HG03175 (cell line): ENCODE data around the gene KLF15.

Source experiments
- ATAC-seq: cut with Tn5 transposase; IDR thresholded peaks from one replicate; pipeline ENCODE4 v1.9.1; 2021; ENCODE audit warnings: mild to moderate bottlenecking, moderate library complexity; ENCODE audit not compliant: unreplicated experiment

KLF15 gene

DNA sequence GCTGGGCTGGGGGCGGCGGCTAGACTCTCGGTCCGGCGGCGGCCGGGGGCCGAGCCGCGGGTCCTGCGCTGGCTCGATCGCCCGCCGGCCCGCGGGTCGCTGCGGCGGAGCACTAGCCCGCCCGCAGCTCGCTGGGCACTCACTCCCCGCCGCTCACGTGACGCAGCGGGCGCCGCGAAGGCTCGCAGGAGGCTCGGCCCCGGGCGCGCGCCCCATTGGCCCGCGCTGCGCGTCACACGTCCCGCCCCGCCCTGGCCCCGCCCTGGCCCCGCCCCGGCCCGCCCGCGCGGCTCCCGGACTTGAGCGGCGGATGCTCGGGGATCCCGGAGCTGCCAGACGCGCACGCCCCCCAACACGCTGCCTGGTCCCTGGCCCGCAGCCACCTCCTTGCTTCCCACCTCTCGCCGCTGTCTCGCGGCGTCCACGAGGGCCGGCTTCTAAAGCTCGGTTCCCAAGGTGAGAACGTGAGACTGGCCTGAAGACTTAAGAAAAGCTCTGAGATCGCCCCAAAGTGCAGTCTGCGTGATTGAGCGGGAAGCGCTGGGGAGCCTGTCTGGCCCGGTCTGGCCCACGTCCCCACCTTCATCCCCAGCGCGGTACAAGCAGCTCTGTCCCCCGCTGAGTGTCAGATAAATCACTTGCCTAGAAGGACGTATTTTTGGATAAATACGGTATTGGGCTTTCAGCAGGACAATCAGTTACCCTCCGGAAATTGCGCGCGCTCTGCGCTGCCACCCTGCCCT, at the start of gene KLF15:
KLF15 (minus strand) TSS at position 114 of the 743 bp plus-strand sequence. CDS start 4,486 bp downstream, outside the sequence.
- peak; percentile 88 for ATAC-seq

DNA sequence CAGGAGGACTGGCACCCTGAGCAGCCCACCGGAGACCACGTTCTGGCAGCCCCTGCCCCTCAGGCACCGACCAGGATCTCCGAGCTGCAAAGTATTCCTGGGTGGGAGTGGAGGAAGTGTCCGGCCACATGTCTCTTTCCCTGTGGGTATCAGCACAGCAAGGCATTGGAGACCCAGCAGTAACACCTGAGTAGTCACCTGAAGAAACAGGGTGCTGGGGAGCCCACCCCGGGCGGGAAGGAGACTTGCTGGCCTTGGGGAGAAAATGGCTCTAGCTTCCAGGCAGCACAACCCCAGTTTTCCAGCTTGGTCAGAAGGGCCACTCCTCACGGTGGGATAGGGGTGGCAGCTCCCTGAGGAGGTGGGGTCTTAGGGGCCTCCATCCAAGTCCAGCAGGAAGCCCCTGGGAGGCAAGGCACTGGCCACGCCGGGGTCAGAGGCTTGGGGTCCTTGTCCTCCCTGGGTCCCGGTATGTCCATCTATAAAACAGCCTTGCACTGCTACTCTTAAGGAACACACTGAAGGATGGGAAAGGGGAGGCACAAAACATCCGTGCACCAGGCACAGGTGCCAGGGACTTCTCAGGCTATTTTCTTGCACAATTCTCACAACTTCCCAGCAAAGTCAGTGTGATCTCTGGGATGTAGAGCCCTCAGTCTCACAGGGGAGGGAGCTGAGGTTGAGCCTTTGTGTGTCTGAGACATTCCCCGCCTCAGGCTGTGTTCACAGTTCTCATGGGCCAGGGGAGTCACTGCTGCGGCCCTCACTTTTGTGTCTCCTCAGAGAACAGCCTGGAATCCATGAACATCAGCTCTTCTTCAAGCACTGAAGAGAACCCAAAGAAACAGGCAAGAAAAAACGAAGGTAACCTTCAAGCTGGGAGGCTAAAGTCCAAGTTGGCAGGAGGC, 49.4 kb upstream of the KLF15 start:
- no peak for ATAC-seq

DNA sequence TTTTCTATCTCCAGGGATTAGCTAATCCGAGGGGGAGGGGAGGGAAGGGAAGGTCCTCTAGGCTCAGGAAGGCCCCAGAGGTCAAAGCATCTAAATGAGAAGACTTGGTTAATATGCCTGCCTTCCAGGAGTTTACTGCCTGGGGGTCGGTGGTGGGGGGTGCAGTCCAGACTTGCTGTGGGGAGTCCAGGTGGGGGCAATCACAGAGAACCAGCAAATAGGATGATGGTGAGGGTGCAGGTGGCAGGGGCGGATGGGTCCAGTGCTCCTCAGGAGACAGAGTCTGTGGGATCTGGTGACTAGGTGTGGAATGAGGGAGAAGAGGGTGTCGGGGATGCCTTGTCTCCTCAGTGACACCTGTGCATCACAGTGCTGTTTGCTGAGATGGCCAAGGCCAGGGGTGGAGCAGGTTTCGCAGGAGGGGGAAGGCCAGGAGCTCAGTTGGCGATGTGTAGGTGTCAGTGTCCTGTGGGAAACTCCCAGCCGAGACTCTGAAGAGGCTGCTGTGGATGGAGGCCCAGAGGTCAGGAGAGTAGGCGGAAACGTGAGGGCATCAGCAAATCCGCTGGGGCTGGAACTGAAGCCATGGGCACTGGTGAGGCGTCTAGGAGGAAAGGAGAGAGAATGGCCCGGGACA, 45.6 kb upstream of the KLF15 start:
- ATAC-seq: no peak

DNA sequence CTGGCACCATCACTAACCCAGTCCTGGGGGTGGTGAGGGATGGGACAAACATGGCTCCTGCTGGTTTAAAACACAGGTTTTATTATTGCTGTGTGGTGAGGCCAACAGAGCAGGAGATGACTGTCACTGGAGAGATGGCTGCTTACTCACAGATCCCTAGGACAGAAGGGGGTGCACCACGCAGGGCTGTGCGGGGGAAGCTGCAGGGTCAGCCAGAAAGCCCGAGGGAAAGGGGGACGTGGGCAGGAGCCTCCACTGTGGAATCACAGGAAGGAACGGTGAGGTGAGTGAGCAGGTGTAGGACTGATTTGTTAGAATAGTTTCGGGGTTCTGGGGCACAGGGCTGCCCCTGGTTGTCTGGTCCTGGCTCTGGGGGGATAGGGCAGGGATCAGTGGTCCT, 45.0 kb upstream of the KLF15 start:
- ATAC-seq: no peak

DNA sequence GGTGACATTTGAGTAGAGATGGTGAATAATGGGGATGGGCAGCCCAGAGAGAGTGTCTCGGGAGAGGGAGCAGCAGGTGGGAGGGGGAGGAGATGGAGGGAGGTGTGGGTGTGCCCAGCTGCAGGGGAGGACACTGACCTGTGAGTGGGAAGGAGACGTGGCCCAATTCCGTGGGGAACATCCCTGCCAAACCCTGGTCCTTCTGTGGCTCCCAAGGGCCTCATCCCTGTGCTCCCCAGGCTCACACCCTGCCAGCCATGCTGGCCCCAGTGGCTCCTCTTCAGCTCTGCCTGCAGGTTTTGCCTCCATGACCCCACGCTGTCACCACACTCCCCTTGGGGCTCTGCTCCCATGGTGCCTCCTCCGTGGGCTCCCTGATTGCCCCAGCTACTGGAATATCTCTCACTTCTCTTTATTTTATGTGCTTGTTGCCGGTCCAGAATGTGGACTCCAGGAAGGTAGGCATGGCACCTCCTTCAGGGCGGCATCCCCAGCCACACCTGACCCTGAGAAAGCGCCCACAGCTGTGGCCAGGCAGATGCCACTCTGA, 44.5 kb upstream of the KLF15 start:
- no peak for ATAC-seq

DNA sequence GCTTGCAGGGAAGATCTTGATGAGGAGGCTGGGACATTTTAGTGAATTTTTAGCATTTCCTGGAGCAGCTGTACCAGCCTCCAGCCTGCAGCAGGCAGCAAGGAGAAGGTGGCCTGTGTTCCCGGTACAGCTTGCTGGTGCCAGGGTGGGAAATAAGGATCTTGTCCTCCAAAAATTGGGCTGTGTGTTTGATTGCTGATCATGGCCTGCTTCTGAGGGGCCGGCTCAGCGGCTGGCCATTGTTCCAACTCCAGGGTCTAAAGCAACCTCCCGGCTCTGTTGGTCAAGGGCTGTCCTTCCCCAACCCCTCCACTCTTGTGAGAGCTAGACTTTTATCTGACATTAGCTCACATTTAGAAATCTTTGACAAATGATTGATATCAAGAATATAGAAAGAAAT, 42.5 kb upstream of the KLF15 start:
- ATAC-seq: no peak

DNA sequence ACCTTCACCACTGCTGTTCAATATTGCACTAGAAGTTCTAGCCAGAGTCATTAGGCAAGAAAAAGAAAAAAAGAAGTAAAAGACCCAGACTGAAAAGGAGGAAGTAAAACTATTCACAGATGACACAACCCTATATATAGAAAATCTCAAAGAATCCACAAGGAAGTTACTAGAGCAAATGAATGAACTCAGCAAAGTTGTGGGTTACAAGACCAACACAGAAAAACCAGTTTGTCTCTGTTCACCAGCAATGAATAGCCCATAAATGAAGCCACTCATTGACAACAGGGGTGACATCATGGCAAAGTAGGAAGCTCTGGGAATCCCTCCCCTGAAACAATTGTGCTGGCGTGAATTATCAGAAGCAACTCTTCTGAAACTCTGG, 42.1 kb upstream of the KLF15 start:
- ATAC-seq: peak; percentile 60

DNA sequence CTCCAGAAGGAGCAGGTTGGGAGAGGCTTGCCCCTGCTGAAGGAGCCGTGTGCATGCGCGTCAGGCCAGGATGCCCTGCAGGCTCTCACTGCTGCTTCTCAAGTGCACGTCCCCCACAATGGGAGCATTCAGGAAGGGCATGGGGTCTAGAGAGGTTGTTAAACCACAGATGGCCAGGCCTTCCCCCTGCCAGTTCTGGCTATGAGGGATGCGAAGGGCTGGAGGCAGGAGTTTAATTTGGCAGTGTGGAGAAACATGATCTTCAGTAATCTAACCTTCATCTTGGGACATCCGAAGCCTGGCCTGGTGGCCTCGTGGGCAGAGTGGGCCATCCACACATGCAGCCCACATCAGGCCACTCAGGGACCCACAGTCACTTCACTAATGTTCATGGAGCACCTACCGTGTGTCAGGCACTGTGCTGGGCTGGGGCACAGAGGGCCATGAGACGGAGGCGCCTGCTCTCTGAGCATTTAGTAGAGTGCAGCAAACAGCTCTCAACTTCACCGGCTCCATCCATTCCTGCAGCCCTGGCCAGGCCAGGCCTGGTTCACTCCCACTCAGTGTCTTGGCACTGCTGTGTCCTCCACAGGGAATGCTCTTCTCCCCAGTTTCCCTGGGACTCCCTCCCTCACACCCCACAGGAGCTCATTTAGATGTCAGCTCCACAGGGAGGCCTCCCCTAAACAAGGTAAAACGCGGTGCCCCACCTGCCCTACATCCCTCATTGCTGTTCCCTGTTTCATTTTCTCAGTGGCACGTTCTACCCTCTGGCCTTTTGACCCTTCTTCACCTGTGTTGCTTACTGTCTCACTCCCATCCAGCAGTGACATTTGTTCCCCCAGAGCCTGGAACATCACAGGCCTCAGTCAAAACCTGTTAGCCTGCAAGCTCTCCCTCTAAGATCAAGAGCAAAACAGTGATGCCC, 41.5 kb upstream of the KLF15 start:
- no peak for ATAC-seq

DNA sequence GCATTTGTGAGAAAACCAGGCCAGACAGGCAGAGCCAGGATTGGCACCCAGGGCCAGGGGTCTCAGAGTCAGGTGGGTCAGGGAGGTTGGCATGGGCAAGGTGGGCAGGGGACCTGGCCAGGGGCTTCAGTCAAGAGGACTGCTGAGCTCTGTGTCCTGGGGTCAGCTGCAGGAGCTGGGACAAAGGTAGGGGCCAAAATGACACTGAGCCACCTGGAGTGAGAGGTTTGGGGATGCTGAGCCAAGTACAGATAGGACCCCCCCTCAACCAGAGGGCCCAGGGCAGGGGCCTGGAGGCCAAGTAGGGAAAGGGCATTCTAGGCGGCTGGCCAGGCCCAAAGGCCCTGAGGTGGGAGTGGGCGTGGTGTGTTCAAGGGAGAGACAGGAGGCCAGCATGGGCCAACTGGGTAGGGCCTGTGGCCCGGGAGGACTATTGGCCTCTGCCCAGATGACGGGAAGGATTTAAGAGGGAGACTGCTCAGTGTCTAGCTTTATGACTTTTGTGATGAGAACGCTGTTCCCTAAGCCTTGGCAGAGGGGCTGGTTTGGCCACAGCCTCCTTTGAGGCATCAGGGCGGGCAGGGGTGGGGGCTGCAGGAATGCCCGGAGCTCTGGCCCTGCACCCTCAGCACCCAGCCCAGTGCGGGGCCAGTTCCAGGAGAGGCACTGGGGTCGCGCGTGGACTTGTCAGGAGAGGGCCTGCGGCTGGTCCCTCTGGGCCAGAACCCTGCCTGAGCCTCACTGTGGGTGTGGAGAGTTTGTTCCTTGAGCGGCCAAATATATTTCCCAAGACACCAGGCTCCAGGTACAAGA, 40.6 kb upstream of the KLF15 start:
- ATAC-seq: no peak

DNA sequence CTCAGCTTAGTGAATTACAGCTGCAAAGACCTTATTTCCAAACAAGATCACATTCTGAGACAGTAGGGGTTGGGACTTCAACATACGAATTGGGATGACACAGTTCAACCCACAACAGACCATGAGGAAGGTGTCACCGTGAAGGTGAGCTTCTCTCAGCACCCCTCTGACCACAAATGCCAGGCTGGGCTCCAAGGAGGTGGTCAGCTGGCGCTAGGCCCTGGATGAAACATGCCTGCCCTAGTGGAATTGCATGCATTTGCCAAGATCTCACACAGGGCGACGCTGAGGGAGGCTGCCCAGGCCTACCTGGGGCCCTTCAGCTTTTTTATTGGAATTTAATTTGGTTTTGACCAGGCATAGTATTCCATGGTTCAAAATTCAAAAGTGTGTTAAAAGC, 39.3 kb upstream of the KLF15 start:
- no peak for ATAC-seq

DNA sequence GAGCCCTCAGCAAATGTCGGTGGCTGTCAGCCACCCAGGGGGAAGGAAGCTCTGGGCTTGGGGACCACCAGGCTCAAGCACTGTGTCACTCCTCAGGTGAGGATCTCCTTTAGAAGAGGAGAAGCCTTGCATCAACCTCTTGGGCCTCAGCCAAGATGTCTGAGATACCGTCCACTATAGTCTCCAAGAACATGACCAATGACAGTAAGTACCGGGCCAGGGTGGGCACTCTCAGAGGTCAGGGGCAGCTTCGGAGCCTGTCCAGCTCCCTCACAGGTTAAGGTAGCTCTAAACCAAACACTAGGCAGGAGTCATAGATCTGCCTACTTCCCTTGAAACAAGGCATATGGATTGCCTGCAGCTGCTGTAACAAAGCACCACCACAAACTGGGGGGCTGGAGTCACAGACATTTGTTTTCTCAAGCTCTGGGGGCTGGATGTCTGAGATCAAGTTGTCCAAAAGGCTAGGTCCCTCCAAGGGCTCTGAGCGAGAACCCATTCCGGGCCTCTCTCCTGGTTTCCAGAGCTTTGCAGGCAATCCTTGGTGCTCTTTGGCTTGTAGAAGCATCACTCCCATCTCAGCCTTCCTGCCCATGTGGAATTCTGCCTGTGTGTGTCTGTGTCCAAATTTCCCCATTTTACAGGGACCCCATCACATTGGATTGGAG, 38.8 kb upstream of the KLF15 start:
- ATAC-seq: no peak

DNA sequence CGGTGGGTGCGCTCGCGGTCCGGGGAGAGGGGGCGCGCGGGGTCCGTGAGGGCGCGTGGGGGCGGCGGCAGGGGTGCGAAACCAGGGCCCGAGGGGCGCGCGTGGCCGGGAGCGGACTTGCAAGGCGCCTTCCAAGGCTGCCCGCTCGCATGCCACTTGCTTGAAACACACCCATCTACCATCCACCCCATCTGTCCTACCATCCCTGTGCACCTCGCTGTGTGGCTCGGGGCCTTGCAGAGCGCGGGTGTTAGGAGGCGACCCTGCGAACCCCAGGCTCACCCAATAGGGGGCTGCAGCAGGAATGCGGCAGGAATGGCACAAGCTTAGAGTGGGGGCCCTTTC, 37.7 kb upstream of the KLF15 start:
- ATAC-seq: no peak

DNA sequence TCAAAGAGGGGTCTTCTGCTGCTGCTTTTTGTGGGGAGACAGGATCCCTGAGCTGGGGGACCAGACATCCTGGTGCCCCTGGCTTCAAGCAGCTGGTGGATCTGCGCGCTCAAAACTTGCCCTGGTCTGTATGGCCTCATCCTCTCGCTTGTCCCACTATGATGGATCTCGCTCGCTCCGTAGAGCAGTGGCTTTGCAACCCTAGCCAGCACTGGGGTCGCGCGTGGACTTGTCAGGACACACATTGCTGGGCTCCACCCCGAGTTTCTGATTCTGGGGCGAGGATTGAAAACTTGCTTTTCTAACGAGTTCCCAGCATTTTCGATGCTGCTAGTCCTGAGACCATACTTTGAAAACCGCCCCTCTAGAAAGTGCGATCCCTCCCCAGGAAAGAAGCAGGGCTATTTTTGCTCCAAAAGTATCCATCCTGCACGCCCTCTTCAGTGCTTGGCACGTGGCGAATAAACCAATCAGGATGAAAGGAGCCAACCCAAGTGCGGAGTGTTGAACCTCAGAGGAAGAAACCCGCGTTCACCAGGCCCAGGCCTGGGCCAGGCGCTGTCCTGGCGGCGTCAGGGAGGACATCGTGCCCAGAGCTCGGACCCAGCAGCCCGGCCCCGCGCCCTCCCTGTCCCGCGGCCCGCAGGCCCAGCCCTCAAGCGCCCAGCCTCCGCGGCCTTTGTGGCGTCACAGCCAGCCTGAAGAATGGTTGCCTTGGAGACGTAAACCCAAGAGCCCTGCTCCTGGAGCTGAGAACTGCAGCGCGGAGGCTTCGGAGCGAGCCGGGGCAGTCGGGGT, 37.2 kb upstream of the KLF15 start, which contains the start of gene CFAP100:
CFAP100 (plus strand) TSS at position 731 of the 798 bp plus-strand sequence. CDS start 1,092 bp downstream, outside the sequence.
- no peak for ATAC-seq

DNA sequence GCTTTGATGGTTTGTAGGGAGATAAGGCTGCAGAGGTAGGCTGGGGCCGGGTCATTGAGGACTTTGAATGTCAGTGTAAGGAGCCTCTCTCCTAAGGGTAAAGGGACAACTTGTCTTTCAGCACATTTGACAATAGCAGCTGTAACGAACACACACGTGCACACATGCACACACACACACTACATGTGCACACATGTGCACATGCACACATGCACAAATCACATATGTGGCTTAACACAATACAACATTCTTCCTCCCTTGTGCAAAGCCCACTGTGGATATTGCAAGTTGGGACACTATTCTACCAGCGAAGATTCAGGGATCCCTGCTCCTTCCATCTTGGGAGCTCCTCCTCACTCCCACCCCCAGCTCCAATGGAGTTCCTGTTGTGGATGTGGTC, 36.4 kb upstream of the KLF15 start:
- no peak for ATAC-seq

DNA sequence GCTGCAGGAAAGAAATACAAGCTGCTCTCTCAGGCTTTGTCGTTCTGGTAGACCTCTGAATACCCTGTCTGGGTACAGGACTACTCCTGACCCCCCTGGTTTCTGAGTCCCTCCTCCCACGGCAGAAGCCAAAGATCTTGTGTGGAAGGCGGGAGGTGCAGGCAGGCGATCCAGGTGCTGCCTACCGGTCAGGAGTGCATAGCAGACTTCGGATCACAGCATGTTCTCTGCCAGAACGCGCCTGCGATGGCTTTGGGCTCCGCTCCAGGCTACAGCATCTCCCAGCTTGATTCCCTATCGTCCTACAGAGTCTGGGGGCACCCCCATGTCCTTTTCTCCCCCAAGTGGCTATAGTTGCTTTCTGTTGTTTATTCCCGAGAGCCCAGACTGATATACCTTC, 35.0 kb upstream of the KLF15 start:
- ATAC-seq: no peak

DNA sequence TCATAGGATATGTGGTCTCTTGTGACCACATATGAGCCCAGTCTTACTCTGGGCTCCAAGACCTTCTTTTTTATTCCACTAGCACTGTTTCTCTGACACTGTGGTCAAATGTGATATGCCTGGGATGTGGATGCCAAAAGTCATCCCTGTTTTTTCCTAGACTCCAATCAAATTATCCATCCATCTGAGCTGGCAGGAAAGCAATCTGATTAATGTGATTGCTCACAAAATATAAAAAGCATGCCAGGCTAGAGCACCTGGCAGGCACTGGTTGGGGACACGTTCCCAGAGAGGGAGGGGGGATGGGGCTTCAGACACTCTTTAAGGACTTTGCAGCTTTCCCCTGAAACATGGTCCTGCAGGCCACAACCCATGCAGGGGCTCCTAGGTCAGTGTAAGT, 34.4 kb upstream of the KLF15 start:
- no peak for ATAC-seq

DNA sequence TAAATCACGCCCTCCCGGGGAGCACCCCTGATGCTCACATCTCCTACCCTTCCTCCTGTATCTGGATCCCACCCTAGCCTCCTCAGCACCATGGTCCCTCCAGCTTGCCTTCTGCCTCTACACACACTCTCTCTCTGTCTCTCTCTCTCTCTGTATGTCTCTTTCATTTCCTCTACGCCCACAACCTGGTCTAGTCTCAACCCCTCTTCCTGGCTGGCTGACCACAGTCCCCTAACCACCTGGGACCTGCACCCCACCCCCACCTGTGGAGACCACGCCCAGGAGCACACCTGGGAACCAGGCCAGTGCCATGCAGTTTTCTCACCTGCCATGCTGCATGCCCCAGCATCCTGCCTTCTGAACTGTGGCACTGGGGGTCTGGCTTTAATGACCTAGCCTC, 33.5 kb upstream of the KLF15 start:
- ATAC-seq: no peak

DNA sequence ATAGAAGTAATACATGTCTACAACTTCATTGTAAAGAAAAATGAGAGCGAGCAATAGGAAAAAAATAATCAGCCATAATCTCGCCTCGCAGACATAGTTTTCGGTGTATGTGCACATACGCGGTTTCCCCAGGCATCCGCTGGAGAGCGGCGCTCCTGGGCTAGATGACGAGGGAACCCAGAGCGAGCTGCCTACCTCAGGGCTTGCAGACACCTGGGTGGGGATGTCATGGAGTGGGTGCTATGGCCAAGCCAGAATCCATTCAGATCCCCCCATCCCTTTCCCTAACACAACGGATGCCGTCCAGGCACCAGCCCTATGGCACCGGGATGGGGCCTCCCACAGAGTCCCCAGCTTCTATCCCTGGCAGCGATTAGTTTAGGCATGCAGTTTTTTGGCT, 33.0 kb upstream of the KLF15 start:
- ATAC-seq: no peak
